ENCODE data around the gene KCNQ2. TPM values are rescaled to one million over a fixed set of nuclear protein-coding genes. Genes with fewer than 3 reads are reported as not detected.

The KCNQ2 gene
- total RNA-seq, 1 donor from 2014 or later = 39.5 TPM

DNA sequence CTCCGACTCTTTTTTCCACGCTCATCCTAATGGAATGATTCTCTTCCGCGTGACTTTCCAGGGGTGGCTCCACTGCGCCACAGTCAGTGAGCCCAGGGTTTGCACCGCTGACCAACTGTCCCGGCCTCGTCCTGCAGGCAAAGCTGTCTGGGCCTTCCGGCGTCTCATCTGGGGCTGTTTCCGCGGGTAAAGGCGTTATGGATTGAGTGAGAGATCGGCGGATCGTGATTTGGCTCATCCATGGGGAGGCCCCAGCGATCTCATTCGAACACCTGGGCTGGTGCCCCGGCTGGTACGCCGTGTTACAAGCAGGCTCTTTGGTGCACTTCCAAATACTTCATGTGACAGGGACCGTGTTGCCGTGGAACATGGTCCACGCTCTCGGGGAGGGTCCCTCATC, 47.8 kb downstream of the KCNQ2 start:
- H3K27me3 Mint-ChIP-seq (ENCODE audit: insufficient read depth, low read depth) = peaks cover 2% of the 10 kb centered on the region
- no peak overlapping the region for H2AFZ ChIP-seq (replicated peaks)
- no peaks in the 10 kb centered on the region for H3K9me3 ChIP-seq (ENCODE audit: low read depth)
- H3K9me3 Mint-ChIP-seq = peaks cover 2% of the 10 kb centered on the region
- H3K4me3 Mint-ChIP-seq = no peak overlapping the region
- no peak overlapping the region for H3K27ac Mint-ChIP-seq
- no peak overlapping the region for H3K4me2 ChIP-seq
- no peaks in the 10 kb centered on the region for H3F3A ChIP-seq (ENCODE audit: low read depth)
- no peaks in the 10 kb centered on the region for H3K4me1 Mint-ChIP-seq
- no peak overlapping the region for H3K9ac ChIP-seq
- no peak for TF ChIP-seq EZH2phosphoT487 (IDR thresholded peaks at IDR 0.05)
- TF ChIP-seq, protein P1, sequence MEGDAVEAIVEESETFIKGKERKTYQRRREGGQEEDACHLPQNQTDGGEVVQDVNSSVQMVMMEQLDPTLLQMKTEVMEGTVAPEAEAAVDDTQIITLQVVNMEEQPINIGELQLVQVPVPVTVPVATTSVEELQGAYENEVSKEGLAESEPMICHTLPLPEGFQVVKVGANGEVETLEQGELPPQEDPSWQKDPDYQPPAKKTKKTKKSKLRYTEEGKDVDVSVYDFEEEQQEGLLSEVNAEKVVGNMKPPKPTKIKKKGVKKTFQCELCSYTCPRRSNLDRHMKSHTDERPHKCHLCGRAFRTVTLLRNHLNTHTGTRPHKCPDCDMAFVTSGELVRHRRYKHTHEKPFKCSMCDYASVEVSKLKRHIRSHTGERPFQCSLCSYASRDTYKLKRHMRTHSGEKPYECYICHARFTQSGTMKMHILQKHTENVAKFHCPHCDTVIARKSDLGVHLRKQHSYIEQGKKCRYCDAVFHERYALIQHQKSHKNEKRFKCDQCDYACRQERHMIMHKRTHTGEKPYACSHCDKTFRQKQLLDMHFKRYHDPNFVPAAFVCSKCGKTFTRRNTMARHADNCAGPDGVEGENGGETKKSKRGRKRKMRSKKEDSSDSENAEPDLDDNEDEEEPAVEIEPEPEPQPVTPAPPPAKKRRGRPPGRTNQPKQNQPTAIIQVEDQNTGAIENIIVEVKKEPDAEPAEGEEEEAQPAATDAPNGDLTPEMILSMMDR (IDR thresholded peaks at IDR 0.05) = no peak
- no peak for TF ChIP-seq EZH2 (IDR thresholded peaks at IDR 0.05)
- no peaks in the 10 kb centered on the region for H3K79me2 ChIP-seq (ENCODE audit: low read depth)
- no peaks in the 10 kb centered on the region for H3K4me1 ChIP-seq
- H3K4me3 ChIP-seq = no peak overlapping the region
- no peaks in the 10 kb centered on the region for H3K27me3 ChIP-seq
- no peak overlapping the region for H3K27ac ChIP-seq
- DNase-seq (ENCODE audit: low spot score) = no peak
- H3K36me3 Mint-ChIP-seq = peaks cover 18% of the 10 kb centered on the region
- H3K36me3 ChIP-seq = no peaks in the 10 kb centered on the region
- no peaks in the 10 kb centered on the region for H4K20me1 ChIP-seq (ENCODE audit: low read depth)

DNA sequence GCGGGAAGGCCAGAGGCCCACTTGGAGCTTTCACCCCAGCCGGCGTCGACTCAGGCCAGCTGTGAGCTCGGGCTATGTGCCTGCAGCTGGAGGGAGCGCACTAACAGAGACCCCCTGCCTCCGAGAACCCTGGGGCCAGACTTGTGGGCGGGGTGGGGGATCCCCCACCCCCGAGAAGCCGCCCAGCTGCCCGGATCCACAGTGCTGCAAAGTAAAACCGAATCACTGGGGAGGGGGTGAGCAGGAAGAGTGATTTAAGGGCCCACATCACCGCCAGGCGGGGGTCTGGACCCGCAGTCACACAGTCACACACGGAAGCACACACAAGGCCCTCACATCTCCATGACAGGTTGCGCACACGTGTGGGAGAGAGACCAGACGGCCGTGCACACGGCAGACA, 48.7 kb downstream of the KCNQ2 start:
- H2AFZ ChIP-seq (replicated peaks) = no peak overlapping the region
- no peak overlapping the region for H3K27ac ChIP-seq
- H4K20me1 ChIP-seq (ENCODE audit: low read depth) = no peaks in the 10 kb centered on the region
- no peaks in the 10 kb centered on the region for H3F3A ChIP-seq (ENCODE audit: low read depth)
- H3K9ac ChIP-seq = no peak overlapping the region
- no peak overlapping the region for H3K4me3 ChIP-seq
- no peak for DNase-seq (ENCODE audit: low spot score)
- Mint-ChIP-seq H3K36me3 (peaks cover 18% of the 10 kb centered on the region), H3K4me1 (no peaks in the 10 kb centered on the region), H3K27ac (no peak overlapping the region), H3K4me3 (no peak overlapping the region), H3K9me3 (peaks cover 2% of the 10 kb centered on the region), H3K27me3 (ENCODE audit: insufficient read depth, low read depth) (peaks cover 2% of the 10 kb centered on the region)
- H3K27me3 ChIP-seq = no peaks in the 10 kb centered on the region
- H3K4me2 ChIP-seq = no peak overlapping the region
- H3K4me1 ChIP-seq = no peaks in the 10 kb centered on the region
- TF ChIP-seq EZH2 (IDR thresholded peaks at IDR 0.05) = no peak
- TF ChIP-seq, protein P1 (IDR thresholded peaks at IDR 0.05) = no peak
- no peak for TF ChIP-seq EZH2phosphoT487 (IDR thresholded peaks at IDR 0.05)
- no peaks in the 10 kb centered on the region for H3K36me3 ChIP-seq
- H3K79me2 ChIP-seq (ENCODE audit: low read depth) = no peaks in the 10 kb centered on the region
- no peaks in the 10 kb centered on the region for H3K9me3 ChIP-seq (ENCODE audit: low read depth)

DNA sequence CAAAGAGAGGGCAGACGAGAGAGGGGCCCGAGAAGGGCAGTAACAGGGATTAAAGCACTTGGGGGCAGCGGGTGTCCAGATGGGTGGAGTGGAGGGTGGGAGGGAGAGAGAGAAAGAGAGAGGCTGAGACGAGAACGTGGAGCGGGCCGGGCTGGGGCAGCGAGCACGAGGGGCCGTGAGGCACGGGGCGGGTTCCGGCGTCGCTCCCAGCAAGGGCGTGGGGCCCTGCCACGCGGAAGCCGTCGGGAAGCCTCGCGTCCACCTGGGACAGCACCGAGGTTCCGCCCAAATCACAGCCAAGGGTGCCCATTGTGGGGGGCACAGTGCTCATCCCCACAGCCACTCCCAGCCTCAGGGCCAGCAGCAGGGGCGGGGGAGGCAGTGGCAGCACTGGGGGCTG, 49.8 kb downstream of the KCNQ2 start:
- Mint-ChIP-seq H3K9me3 (peaks cover 2% of the 10 kb centered on the region), H3K36me3 (peaks cover 18% of the 10 kb centered on the region), H3K27ac (no peak overlapping the region), H3K27me3 (ENCODE audit: insufficient read depth, low read depth) (peaks cover 2% of the 10 kb centered on the region), H3K4me1 (no peaks in the 10 kb centered on the region), H3K4me3 (no peak overlapping the region)
- H3K9me3 ChIP-seq (ENCODE audit: low read depth) = no peaks in the 10 kb centered on the region
- no peaks in the 10 kb centered on the region for H3K36me3 ChIP-seq
- no peak overlapping the region for H3K27ac ChIP-seq
- H3K79me2 ChIP-seq (ENCODE audit: low read depth) = no peaks in the 10 kb centered on the region
- H4K20me1 ChIP-seq (ENCODE audit: low read depth) = no peaks in the 10 kb centered on the region
- H3K4me2 ChIP-seq = no peak overlapping the region
- no peaks in the 10 kb centered on the region for H3F3A ChIP-seq (ENCODE audit: low read depth)
- no peaks in the 10 kb centered on the region for H3K27me3 ChIP-seq
- H2AFZ ChIP-seq (replicated peaks) = no peak overlapping the region
- no peak for DNase-seq (ENCODE audit: low spot score)
- TF ChIP-seq, protein P1 (IDR thresholded peaks at IDR 0.05) = no peak
- TF ChIP-seq EZH2 (IDR thresholded peaks at IDR 0.05) = no peak
- no peak for TF ChIP-seq EZH2phosphoT487 (IDR thresholded peaks at IDR 0.05)
- H3K9ac ChIP-seq = no peak overlapping the region
- no peak overlapping the region for H3K4me3 ChIP-seq
- no peaks in the 10 kb centered on the region for H3K4me1 ChIP-seq
